Left kidney (tissue), 8 donors: ENCODE results near the gene BRINP2. TPM values are rescaled to one million over a fixed set of nuclear protein-coding genes. Genes with fewer than 3 reads are reported as not detected.

Experiments
- DNase-seq: peaks from one replicate; pipeline ENCODE4 v3.0.0-alpha.2; 2013
- long read RNA-seq, 8 donors: transcript quantifications; one replicate each; lab custom pipeline, GENCODE V29; 2026
- polyA plus RNA-seq: library from polyadenylated mRNA; unstranded; fragments of 120-200 nt; gene quantifications from one replicate; pipeline ENCODE4 v1.2.1, GENCODE V29; 2013; ENCODE audit not compliant: insufficient read length

The BRINP2 gene, protein sequence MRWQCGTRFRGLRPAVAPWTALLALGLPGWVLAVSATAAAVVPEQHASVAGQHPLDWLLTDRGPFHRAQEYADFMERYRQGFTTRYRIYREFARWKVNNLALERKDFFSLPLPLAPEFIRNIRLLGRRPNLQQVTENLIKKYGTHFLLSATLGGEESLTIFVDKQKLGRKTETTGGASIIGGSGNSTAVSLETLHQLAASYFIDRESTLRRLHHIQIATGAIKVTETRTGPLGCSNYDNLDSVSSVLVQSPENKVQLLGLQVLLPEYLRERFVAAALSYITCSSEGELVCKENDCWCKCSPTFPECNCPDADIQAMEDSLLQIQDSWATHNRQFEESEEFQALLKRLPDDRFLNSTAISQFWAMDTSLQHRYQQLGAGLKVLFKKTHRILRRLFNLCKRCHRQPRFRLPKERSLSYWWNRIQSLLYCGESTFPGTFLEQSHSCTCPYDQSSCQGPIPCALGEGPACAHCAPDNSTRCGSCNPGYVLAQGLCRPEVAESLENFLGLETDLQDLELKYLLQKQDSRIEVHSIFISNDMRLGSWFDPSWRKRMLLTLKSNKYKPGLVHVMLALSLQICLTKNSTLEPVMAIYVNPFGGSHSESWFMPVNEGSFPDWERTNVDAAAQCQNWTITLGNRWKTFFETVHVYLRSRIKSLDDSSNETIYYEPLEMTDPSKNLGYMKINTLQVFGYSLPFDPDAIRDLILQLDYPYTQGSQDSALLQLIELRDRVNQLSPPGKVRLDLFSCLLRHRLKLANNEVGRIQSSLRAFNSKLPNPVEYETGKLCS
- polyA plus RNA-seq: 0.13 TPM
- long read RNA-seq, donor 1, partial matches to known transcripts: 0 of 1 reads
- long read RNA-seq, donor 1, other reads (novel, unspliced or antisense): 0 of 1 reads
- long read RNA-seq, donor 2: 0 reads
- long read RNA-seq, donor 3: 0 reads
- long read RNA-seq, donor 4: 0 reads
- long read RNA-seq, donor 5: 0 reads
- long read RNA-seq, donor 6: 0 reads
- long read RNA-seq, donor 7: 0 reads
- long read RNA-seq, donor 8: 0 reads

- DNase-seq: peak; percentile 55
Measured at GRCh38 chr1:177170756-177171535, at the start of gene BRINP2. Gene BRINP2 (plus strand): TSS chr1:177170958. CDS start chr1:177229877, 58,919 bp downstream.

- peak; percentile 36 for DNase-seq
Measured at GRCh38 chr1:177122461-177123251, 48.1 kb upstream of the BRINP2 start.

- DNase-seq: peak; percentile 15
Measured at GRCh38 chr1:177124577-177125278, 46.0 kb upstream of the BRINP2 start.

DNA sequence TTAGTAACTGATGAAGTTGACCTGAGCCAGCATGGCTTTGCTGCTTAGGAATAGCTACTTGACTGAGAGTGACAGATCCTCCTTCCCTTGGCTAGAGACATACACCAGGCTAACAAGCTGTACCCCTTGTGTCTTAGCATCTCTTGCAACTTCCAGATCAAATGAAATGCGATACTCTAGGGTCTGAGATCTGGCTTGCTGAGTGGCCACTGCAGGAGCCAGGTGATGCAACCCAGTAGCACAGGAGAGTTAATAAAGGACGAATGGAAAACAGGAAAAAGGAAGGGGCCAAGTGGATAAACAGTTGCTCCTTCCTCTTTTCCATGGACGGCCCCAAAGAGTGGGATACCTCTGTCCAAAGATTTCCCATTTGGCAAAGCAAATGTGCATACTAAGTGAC is 44.5 kb upstream of the BRINP2 start:
- DNase-seq: no peak

DNA sequence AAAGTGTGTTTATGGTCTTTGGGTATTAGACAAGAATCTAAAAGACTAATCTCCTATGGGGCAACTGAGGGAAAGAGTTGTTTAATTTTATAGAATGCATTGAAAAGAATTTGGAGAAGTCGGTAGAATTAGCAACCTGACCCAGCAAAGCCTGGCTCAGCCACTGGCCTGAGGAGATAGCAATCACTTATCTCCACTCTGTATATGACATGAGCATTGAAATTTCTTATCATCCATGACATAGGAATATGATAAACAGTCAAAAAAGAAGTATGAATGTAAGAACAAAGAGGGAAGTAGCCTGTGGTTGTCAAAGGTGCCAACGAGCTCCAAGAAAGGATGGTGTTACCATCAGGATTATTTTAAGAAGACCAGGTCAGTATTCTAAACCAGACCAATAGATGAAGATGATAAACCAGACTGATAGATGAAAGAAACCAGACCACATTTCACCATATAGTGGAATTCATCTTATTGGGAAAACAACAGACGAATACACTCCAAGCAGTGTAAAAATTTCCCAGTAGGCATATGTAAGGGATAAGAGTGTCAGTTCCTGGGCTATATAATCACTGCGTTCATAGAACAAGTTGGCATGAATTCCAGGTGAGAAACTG is 42.0 kb upstream of the BRINP2 start:
- DNase-seq: no peak

GRCh38 chr1:177130451-177130945 is 40.3 kb upstream of the BRINP2 start:
- DNase-seq: peak; percentile 26

- no peak for DNase-seq
Measured at GRCh38 chr1:177131723-177132122, 39.0 kb upstream of the BRINP2 start.

GRCh38 chr1:177132141-177132540 is 38.6 kb upstream of the BRINP2 start:
- no peak for DNase-seq

DNA sequence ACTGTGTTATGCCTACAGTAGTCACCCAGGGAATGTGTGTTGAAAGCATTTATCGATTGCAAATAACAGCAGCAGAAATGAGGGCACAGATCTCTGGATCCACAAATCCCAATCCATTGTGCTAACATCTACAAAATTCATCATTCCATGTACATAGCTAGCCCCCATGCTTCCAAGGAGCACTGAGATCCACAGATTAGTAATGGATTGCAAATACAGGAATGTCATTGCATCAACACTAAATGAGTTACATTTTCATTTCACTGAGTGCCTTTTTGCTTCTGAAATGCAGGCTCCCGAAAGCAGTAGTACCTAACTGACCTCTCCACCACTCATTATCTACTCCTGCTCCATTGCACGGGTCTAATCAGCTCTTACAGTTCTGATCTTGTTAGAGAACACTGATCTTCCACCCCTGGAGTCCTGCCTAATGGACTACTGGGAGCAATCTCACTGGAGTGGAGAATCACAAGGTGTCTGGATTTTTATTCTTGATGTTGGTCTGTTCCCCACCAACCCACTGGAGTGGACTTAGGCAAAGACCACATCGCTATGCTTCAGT is 36.7 kb upstream of the BRINP2 start:
- no peak for DNase-seq

DNA sequence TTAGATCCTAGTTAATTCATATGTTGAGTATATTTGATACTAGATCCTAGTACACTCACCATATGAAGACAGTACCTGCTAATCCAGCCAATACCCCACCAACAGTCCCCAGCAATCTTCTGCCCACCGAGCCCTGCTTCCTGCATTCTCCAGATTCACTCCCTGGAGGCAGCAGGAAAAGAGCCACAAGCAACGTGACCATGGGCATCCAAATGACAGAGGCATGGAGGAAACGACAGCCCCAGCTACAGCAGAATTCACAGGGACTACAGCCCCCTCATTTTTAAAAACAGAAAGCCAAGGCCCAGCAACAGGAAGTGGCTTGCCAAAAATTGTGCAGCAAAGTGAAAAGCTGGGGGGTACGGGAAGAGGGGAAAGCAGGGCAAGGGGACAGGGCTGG is 35.5 kb upstream of the BRINP2 start:
- DNase-seq: no peak

DNA sequence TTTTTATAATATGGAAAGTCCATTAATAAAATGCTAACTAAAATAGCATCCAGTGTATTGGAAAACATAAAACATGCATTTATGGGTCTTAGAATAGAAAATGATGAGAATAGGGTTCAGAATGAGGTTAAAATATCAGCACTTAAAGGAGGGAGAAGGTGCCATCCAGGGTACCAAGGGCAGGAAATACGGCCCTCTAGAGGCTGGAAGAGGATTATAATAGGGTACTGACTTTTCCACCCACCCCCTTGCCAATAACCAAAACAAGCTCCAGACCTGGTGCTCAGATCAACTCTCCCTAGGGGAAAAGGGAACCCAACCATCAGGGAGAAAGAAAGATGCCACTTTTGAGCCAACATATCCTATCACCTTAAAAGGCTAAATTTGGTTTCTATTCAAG is 32.9 kb upstream of the BRINP2 start:
- no peak for DNase-seq

- no peak for DNase-seq
Measured at GRCh38 chr1:177138347-177138746, 32.4 kb upstream of the BRINP2 start.

DNA sequence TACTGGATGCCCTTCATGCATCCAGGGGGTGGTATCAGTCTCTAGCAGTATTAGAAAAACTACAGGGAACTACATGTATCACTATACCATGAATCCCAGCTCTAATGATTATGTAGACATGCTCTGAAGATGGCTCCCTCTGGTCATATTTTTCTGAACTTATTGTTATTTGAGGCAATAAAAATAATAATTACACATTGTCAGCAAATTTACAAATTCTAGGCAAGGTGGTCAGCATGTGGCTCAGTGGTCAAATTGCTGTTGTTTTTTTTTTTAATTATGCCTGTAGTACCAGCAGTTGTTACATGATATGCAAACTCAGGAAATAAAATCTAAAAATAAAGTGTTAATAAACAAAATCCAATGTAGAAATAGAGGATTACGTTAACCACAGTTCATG is 28.7 kb upstream of the BRINP2 start:
- no peak for DNase-seq

- DNase-seq: peak; percentile 28
Measured at GRCh38 chr1:177142791-177143271, 27.9 kb upstream of the BRINP2 start.

DNA sequence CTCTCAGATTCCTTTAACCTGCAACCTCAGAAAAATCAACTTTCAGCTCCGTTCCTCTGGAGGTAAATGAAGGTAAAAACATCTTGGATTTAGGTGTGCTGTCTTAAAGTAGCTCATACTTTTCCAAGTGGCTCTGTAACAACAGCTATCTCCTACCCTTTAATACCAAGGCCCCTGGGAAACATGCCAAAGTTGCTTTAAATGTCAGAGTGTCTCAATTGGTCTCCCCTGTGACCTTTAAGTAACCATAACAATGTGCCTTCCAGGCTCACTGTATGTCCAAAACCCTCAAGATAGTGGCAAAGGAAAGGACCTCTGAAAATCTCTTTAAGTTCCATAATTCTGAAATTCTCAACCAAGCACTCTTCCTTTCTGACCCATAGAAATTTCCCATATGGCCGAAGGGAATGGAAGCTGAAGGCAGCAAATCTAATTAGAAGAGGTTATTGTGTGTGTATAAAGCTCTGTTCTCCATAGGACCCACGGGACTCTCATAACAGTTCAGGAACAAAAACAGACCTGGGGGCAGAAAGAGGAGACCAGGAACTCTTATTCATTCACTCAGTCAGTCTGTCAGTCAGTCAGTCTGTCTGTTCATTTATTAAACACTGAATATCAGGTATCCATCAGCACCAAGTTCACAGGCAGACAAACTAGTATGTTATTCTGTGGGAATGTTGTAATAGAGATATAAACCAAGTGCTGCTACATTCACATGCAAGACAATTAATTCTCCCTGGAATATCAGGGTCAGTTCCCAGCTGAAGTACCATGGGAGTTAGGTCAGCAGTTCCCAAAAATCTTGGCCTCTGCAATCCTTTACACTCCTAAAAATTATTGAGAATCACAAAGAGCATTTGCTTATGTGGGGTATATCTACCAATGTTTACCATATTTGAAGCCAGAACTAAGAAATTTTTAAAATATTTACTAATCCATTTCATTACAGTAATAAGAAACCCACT is 25.4 kb upstream of the BRINP2 start:
- no peak for DNase-seq

DNA sequence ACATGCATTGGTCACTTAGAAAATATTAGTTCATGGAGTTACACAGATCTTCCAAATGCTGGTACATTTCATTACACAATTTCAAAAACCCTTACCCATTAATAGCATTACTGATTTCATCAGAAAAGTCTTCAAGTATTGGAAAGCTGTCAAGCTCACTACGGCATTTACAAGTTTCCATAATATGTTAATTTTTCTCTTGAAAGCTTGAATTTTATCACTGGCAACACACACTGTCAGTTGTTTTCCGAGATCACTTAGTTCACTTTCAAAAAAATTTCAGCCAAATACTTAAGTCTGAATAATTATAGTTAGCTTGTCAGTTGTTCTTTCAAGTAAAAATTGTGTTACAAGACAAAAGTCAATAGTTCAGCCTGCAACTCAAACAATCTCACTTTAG is 24.3 kb upstream of the BRINP2 start:
- no peak for DNase-seq

DNA sequence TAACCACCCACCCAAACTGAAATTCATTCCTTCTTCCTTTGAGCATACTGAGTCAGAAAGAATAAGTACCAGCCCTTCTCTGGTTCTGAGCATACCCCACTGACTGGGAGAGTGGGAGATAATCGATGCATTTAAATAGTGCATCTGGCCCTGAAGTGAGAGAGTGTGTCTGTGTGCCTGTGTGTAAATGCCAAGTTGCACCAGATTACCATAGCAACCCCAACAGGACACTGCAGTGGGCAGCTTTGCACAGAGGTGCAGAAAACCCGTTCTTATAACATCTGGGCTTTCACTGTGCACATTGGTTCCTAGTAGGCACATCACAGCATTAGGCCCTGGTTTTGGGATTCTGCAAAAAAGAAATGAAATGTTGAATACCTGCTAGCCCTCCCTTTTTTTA is 8.5 kb upstream of the BRINP2 start:
- DNase-seq: no peak

GRCh38 chr1:177163844-177164379 is 6.8 kb upstream of the BRINP2 start:
- no peak for DNase-seq
